ENCODE measurements around the gene PPP2CA. TPM values are rescaled to one million over a fixed set of nuclear protein-coding genes. Genes with fewer than 3 reads are reported as not detected.
"Not testable (repeated sequence)": the region's sequence is repeated elsewhere in the genome, so short reads cannot be mapped to it uniquely, and the experiment has no call there.

PPP2CA gene
- total and polyA plus RNA-seq, 9 donors, result 28.0 to 142 (median 81.7) TPM

DNA sequence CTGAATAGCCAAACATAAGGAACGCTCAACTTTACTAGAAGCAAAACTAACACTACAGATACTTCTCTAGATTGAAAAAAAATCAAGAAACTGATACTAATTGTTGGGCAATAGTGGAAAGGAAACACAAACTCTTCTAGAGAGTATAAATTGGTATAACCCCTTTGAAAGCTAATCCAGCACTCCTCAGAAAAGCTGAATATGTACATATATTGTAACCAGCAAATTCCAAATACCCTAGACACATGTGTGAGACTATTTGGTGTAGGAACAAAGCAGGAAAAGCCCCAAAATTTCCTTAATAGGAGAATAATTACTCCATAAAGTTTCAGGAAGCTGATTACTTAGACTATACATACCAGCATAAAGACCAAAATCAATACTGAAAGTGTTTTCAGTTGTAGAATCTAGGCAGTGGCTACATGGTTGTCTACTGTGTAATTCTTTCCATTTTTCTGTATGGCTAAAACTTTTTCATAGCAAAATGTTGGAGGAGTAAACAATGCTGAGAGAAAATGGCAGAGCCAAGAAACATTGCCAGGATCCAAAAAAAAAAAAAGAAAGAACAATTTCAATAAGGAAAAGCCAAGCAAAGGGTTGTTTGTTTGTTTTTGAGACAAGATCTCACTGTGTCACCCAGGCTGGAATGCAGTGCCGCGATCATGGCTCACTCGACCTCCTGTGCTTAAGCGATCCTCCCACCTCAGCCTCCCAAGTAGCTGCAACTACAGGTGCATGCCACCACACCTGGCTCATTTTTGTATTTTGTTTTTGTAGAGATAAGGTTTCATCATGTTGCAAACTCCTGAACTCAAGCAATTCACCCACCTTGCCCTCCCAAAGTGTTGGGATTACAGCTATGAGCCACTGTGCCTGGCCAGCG lies 64.1 kb downstream of the PPP2CA start:
- intact Hi-C loops (cut with DNase I), result no loop called here
- Histone ChIP-seq H3K36me3 (no peaks in the 10 kb centered on the region), H3K27me3 (no peaks in the 10 kb centered on the region), H3K27ac (no peak overlapping the region), H3K4me1 (ENCODE audit: insufficient read depth) (no peaks in the 10 kb centered on the region), H3K9me3 (no peaks in the 10 kb centered on the region), H3K4me3 (no peak overlapping the region)
- no peak for TF ChIP-seq POLR2A (IDR thresholded peaks at IDR 0.05)
- TF ChIP-seq EP300 (IDR thresholded peaks at IDR 0.05), result no peak
- DNase-seq, result no peak
- 96 to 98% (median 98%) methylated on average over 6 of the region's 6 CpGs for WGBS, 3 donors

DNA sequence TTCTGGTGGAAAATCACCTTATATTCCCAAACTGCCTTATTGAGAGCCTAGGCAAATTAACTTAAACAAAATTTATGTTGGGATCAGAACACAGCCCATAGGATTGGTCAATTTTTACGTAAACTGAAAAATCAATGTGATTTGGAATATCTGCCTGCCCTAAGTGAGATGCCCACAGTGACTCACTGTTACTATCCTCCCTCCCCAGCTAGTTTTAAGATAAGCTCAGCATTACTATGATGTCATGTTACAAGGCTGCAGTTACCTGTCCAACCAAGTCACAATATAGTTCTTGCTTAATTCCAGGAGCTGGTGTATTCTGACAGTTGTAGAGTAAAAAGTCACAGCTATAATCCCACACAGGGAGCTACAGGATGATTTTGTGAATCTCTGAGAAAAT lies 72.2 kb downstream of the PPP2CA start:
- TF ChIP-seq, protein P1, sequence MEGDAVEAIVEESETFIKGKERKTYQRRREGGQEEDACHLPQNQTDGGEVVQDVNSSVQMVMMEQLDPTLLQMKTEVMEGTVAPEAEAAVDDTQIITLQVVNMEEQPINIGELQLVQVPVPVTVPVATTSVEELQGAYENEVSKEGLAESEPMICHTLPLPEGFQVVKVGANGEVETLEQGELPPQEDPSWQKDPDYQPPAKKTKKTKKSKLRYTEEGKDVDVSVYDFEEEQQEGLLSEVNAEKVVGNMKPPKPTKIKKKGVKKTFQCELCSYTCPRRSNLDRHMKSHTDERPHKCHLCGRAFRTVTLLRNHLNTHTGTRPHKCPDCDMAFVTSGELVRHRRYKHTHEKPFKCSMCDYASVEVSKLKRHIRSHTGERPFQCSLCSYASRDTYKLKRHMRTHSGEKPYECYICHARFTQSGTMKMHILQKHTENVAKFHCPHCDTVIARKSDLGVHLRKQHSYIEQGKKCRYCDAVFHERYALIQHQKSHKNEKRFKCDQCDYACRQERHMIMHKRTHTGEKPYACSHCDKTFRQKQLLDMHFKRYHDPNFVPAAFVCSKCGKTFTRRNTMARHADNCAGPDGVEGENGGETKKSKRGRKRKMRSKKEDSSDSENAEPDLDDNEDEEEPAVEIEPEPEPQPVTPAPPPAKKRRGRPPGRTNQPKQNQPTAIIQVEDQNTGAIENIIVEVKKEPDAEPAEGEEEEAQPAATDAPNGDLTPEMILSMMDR (IDR thresholded peaks at IDR 0.05), result no peak
- no peak for TF ChIP-seq POLR2A (IDR thresholded peaks at IDR 0.05)
- TF ChIP-seq EP300 (IDR thresholded peaks at IDR 0.05), result no peak
- no peaks in the 10 kb centered on the region for H3K27me3 ChIP-seq
- intact Hi-C loops (cut with DNase I), result no loop called here
- H3K9me3 ChIP-seq, result no peaks in the 10 kb centered on the region
- 97 to 100% (median 100%) methylated on average over 1 of the region's 1 CpG for WGBS, 3 donors
- DNase-seq, result no peak
- H3K36me3 ChIP-seq, result no peaks in the 10 kb centered on the region
- no peaks in the 10 kb centered on the region for H3K4me1 ChIP-seq (ENCODE audit: insufficient read depth)
- H3K27ac ChIP-seq, result no peak overlapping the region
- H3K4me3 ChIP-seq, result no peak overlapping the region

DNA sequence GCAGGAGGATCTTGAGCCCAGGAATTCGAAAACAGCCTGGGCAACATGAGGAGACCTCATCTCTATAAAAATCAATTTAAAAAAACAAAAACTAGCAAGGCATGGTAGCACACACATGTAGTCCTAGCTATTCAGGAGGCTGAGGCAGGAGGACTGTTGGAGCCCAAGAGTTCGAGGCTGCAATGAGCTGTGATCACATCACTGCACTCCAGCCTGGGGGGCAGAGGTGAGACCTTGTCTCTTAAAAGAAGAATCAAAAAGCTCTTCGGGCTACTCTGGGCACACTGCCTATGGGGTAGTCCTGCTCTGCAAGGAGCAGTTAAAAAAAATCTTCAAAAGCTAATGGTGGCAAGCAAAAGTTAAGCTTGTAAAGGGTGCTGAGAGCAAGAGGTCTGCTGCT lies 72.6 kb downstream of the PPP2CA start:
- intact Hi-C loops (cut with DNase I), result no loop called here

DNA sequence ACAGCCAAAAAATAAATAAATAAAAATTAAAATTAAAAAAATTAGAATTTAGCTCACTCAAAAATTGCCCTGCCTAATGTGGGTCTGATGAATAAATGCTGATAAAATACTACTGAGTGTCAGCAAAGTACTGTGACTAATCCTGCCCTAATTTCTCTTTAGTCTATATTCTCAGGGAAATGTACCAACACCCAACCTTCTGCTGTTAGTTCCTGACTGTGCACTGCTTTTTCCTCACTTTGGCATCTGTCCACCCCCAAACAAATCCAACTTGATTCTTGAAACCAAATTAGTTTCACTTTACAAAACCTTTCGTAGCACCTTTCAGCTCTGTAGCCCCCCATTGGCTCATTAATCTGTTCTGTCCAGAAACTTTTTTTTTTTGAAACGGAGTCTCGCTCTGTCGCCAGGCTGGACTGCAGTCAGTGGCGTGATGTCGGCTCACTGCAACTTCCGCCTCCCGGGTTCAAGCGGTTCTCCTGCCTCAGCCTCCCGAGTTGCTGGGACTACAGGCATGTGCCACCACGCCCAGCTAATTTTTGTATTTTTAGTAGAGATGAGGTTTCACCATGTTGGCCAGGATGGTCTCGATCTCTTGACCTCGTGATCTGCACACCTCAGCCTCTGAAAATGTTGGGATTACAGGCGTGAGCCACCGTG lies 73.6 kb downstream of the PPP2CA start:
- H3K4me1 ChIP-seq (ENCODE audit: insufficient read depth); DNase-seq; H3K4me3 ChIP-seq; H3K27me3 ChIP-seq; H3K9me3 ChIP-seq; H3K36me3 ChIP-seq; H3K27ac ChIP-seq; intact Hi-C loops (cut with DNase I): not testable (repeated sequence)
- 91 to 94% (median 94%) methylated on average over 15 of the region's 15 CpGs for WGBS, 3 donors

More for the DNA sequence above, 72.6 kb downstream of the PPP2CA start:
- no peak for DNase-seq
- no peaks in the 10 kb centered on the region for H3K27me3 ChIP-seq
- H3K4me3 ChIP-seq, result no peak overlapping the region
- TF ChIP-seq POLR2A (IDR thresholded peaks at IDR 0.05), result no peak
- TF ChIP-seq, protein P1 (IDR thresholded peaks at IDR 0.05), result no peak
- TF ChIP-seq EP300 (IDR thresholded peaks at IDR 0.05), result no peak
- no peaks in the 10 kb centered on the region for H3K36me3 ChIP-seq
- no peaks in the 10 kb centered on the region for H3K9me3 ChIP-seq
- WGBS, 3 donors, result 95 to 96% (median 95%) methylated on average over 3 of the region's 3 CpGs
- H3K27ac ChIP-seq, result no peak overlapping the region
- H3K4me1 ChIP-seq (ENCODE audit: insufficient read depth), result no peaks in the 10 kb centered on the region

DNA sequence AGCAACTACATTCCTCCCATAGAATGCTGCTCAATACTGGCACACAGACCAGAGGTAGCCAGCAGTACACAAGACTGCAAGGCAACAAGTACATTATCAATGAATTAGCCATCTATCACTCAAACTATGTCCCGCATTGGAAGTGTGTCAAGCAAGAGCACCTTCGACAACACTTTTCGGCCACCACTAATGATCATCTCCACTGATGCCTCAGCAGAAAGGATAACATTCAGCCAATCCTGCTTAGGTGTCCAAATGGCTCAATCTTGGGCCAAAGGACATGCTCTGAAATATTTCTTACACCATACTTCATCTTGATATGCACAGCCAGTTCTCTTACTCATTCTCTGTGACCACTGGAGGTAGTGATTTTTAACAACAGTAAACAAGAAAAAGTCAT lies 74.2 kb downstream of the PPP2CA start:
- H3K36me3 ChIP-seq, result no peaks in the 10 kb centered on the region
- H3K27ac ChIP-seq, result no peak overlapping the region
- no peak overlapping the region for H3K4me3 ChIP-seq
- WGBS, 3 donors, result 91 to 98% (median 96%) methylated on average over 3 of the region's 3 CpGs
- TF ChIP-seq POLR2A (IDR thresholded peaks at IDR 0.05) (no peak), EP300 (IDR thresholded peaks at IDR 0.05) (no peak)
- TF ChIP-seq, protein P1 (IDR thresholded peaks at IDR 0.05), result no peak
- intact Hi-C loops (cut with DNase I), result no loop called here
- no peak for DNase-seq
- no peaks in the 10 kb centered on the region for H3K9me3 ChIP-seq
- H3K27me3 ChIP-seq, result no peaks in the 10 kb centered on the region
- H3K4me1 ChIP-seq (ENCODE audit: insufficient read depth), result no peaks in the 10 kb centered on the region
